Esophagus squamous epithelium (tissue), 5 donors: ENCODE measurements around the gene KCNJ10. TPM values are rescaled to one million over a fixed set of nuclear protein-coding genes. Genes with fewer than 3 reads are reported as not detected.

Experiments used
- DNase-seq: peaks from one replicate; lab custom pipeline; 2025; lab: John Stamatoyannopoulos, UW
- H3K27ac ChIP-seq, 4 donors: fragments of 200-600 bp; sonication (generic); one replicate each; pipeline ENCODE4 v1.5.1; 2016 to 2019; ENCODE audit warnings: mild to moderate bottlenecking in 1 of 4
- H3K27me3 ChIP-seq, 4 donors: fragments of 200-600 bp; sonication (generic); 1 replicate in 3 of 4; 2 replicates in 1 of 4; pipeline versions ENCODE4 v1.5.1 to v1.6.0; 2017 to 2021; ENCODE audit warnings: antibody characterized with exemption in 1 of 4
- H3K36me3 ChIP-seq, 3 donors: fragments of 200-600 bp; sonication (generic); one replicate each; pipeline ENCODE4 v1.5.1; 2016 to 2019
- H3K4me1 ChIP-seq, 3 donors: fragments of 200-600 bp; sonication (generic); one replicate each; pipeline ENCODE4 v1.5.1; 2017 to 2019
- H3K4me3 ChIP-seq, 4 donors: fragments of 200-600 bp; sonication (generic); 1 replicate in 3 of 4; 2 replicates in 1 of 4; pipeline ENCODE4 v1.5.1; 2016 to 2019; ENCODE audit warnings: mild to moderate bottlenecking in 2 of 4, moderate library complexity in 1 of 4
- H3K9me3 ChIP-seq, 3 donors: fragments of 200-600 bp; sonication (generic); one replicate each; pipeline ENCODE4 v1.5.1; 2016 to 2019
- CTCF ChIP-seq, 6 experiments: fragments of 450-650 bp in 4 of 6; fragments of 200-600 bp in 2 of 6; sonication (generic) in 2 of 6; IDR thresholded peaks; one replicate each; pipeline ENCODE4 v1.5.1; 2016 to 2019; ENCODE audit warnings: antibody characterized with exemption in 6 of 6, mild to moderate bottlenecking in 4 of 6, moderate library complexity in 4 of 6
- POLR2A ChIP-seq, 4 donors: fragments of 450-650 bp; IDR thresholded peaks; one replicate each; pipeline ENCODE4 v1.6.1; 2017; ENCODE audit warnings: antibody characterized with exemption in 4 of 4, mild to moderate bottlenecking in 4 of 4, moderate library complexity in 3 of 4
- WGBS, 2 donors: methylation state at CpG; one replicate each; pipeline ENCODE4 v1.1.5; 2018; 5-methylcytosine and 5-hydroxymethylcytosine counted together
- intact Hi-C: fragments of 100-400 bp; cut with DNase I; formaldehyde crosslinking; loops from one replicate; pipeline ENCODE4 v1.15.0; 2022
- total RNA-seq, 4 donors: library from RNA; depleted of rRNA; stranded (reverse); fragments of >200 nt; gene quantifications; one replicate each; pipeline ENCODE4 v1.1.0, GENCODE V29; 2016
- donor health status: DM: yes; HTN: yes; CAD: no.

KCNJ10 gene
- total RNA-seq, 4 donors from 2014 or later: 0.59 TPM; not detected in 3

DNA sequence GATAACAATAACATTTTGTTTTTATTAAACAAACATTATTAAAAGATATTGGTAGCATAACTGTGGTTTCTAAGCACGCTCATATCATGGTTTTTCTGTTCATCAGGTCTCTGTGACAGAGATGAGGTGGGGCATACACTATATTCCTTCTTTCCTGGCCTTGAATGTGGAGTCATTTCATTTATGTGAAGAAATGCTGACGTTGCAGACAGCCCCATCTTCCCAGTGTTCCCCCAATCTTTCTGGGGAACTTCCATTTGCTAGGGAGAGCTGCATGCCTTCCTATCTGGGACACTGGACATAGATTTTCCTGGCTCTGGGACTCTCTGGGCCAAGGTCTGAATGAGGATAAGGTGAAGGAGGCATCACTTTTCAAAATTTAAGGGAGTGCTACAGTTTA, 68.5 kb downstream of the KCNJ10 start:
- H3K27ac ChIP-seq: no peak overlapping the region
- DNase-seq: no peak
- no peak overlapping the region for H3K4me3 ChIP-seq
- H3K36me3 ChIP-seq: no peaks in the 10 kb centered on the region
- TF ChIP-seq POLR2A (IDR thresholded peaks at IDR 0.05) (no peak), CTCF (IDR thresholded peaks at IDR 0.05) (no peak)
- no peaks in the 10 kb centered on the region for H3K9me3 ChIP-seq
- 77 to 80% methylated on average over 2 of the region's 2 CpGs for WGBS, 2 donors
- intact Hi-C loops: loop anchor here (10.0 kb wide), 1 partner anchor 197 kb away; the partner anchor contains the start of gene FCRL6
- H3K27me3 ChIP-seq: no peaks in the 10 kb centered on the region
- H3K4me1 ChIP-seq: peaks cover 0 to 4% (median 0%) of the 10 kb centered on the region in 3 donors

GRCh38 chr1:159999204-159999603, 70.8 kb downstream of the KCNJ10 start:
- TF ChIP-seq CTCF (IDR thresholded peaks at IDR 0.05) (no peak), POLR2A (IDR thresholded peaks at IDR 0.05) (no peak)
- Histone ChIP-seq H3K4me3 (no peak overlapping the region), H3K27me3 (no peaks in the 10 kb centered on the region), H3K27ac (no peak overlapping the region), H3K36me3 (no peaks in the 10 kb centered on the region), H3K9me3 (no peaks in the 10 kb centered on the region), H3K4me1 (peaks cover 0 to 4% (median 0%) of the 10 kb centered on the region in 3 donors)
- DNase-seq: no peak
- intact Hi-C loops: no loop called here
- 58 to 60% methylated on average over 4 of the region's 4 CpGs for WGBS, 2 donors

DNA sequence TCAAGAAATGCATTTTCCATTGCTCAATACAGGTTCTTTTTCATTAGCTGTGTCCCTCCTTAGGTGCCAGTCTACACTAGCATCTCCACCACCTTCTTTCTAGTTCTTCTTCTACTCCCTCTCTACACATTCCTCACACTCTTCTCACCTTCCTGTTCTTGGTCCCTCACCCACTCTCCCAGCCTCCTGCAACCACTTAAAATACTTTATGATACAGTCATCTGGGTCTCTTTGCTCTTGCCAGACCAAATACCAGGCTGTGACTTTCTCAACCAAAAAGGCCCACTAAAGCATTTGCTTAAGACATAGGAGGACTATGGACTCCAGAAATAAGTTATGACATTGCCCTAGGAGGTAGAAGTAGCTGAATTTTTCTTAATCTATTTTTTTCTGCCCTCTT, 73.3 kb downstream of the KCNJ10 start:
- DNase-seq: no peak
- intact Hi-C loops: no loop called here
- TF ChIP-seq POLR2A (IDR thresholded peaks at IDR 0.05): no peak
- TF ChIP-seq CTCF (IDR thresholded peaks at IDR 0.05): no peak
- H3K36me3 ChIP-seq: no peaks in the 10 kb centered on the region
- H3K9me3 ChIP-seq: no peaks in the 10 kb centered on the region
- H3K27ac ChIP-seq: no peak overlapping the region
- H3K4me1 ChIP-seq: peaks cover 0 to 7% (median 4%) of the 10 kb centered on the region in 3 donors
- H3K27me3 ChIP-seq: no peaks in the 10 kb centered on the region
- H3K4me3 ChIP-seq: no peak overlapping the region

- TF ChIP-seq CTCF (IDR thresholded peaks at IDR 0.05) (no peak), POLR2A (IDR thresholded peaks at IDR 0.05) (no peak)
- WGBS, 2 donors: 73 to 83% methylated on average over 2 of the region's 2 CpGs
- intact Hi-C loops: no loop called here
- Histone ChIP-seq H3K27me3 (peaks cover 0 to 6% (median 0%) of the 10 kb centered on the region in 4 donors), H3K27ac (no peak overlapping the region), H3K9me3 (no peaks in the 10 kb centered on the region), H3K4me1 (peaks cover 0 to 15% (median 4%) of the 10 kb centered on the region in 3 donors), H3K36me3 (no peaks in the 10 kb centered on the region), H3K4me3 (no peak overlapping the region)
- DNase-seq: no peak
Observed at GRCh38 chr1:159994896-159995295, 75.1 kb downstream of the KCNJ10 start.

DNA sequence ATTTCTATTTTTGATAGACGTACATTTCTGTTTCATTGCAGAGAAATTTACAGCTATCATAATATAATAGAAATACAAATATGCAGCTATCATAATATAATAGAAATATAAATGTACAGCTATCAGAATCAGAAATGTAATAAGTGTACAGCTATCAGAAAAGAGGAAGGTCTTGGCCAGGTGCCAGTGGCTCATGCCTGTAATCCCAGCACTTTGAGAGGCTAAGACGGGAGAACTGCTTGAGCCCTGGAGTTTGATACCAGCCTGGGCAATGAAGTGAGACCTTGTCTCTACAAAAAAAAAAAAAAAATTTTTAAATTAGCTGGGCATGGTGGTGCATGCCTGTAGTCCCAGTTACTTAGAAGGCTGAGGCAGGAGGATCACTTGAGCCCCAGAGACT, 76.0 kb downstream of the KCNJ10 start:
- intact Hi-C loops: no loop called here
- 73 to 79% methylated on average over 2 of the region's 2 CpGs for WGBS, 2 donors
- Histone ChIP-seq H3K9me3 (no peaks in the 10 kb centered on the region), H3K27ac (no peak overlapping the region), H3K27me3 (peaks cover 0 to 11% (median 0%) of the 10 kb centered on the region in 4 donors), H3K36me3 (no peaks in the 10 kb centered on the region), H3K4me3 (no peak overlapping the region), H3K4me1 (peaks cover 0 to 20% (median 4%) of the 10 kb centered on the region in 3 donors)
- DNase-seq: no peak
- TF ChIP-seq CTCF (IDR thresholded peaks at IDR 0.05) (no peak), POLR2A (IDR thresholded peaks at IDR 0.05) (no peak)
